ENCODE measurements around the gene SLC25A51.

SLC25A51 gene

DNA sequence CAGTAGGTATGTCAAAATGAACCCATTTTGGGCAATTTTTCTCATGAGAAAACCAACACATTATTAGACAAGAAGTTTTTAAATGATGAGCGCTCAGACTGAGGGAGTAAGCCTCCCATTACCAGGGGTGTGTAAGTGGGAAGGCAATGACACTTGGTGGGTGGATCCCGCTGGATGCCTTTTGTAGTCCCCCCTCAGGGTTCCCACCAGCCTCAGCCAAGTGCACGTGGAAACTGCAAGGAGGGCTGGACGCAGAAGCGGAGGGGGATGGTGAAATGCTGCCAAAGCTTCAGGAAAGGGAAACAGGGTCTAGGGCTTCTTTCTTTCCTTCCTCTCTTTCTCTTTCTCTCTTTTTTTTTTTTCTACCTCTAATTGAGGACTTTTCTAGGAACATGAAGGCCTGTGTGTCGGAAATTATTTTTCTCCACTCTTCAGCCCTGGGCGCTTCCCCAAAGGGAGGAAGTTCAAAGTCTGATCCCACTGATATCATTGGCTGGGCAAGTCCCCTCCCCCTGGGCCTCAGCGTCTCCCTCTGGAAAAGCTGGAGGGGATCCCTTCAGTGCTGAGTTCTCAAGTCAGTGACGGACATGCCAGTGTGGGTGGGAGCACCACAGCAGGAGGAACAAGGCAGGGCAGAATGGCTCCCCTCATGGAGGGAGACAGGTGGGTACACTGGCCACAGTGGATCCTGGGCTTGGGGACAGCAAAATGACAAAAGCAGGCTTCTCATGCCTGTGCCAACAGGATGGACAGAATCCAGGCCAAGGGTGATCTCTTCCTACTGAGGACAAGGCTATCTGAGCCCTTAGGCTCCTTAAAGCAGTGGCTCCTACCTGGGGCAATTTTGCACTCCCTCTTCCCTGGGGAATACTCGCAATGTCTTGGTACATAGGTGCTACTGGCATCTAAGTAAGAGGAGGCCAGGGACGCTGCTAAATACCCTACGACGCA is 23.9 kb upstream of the SLC25A51 start:
- TF ChIP-seq, protein P1, sequence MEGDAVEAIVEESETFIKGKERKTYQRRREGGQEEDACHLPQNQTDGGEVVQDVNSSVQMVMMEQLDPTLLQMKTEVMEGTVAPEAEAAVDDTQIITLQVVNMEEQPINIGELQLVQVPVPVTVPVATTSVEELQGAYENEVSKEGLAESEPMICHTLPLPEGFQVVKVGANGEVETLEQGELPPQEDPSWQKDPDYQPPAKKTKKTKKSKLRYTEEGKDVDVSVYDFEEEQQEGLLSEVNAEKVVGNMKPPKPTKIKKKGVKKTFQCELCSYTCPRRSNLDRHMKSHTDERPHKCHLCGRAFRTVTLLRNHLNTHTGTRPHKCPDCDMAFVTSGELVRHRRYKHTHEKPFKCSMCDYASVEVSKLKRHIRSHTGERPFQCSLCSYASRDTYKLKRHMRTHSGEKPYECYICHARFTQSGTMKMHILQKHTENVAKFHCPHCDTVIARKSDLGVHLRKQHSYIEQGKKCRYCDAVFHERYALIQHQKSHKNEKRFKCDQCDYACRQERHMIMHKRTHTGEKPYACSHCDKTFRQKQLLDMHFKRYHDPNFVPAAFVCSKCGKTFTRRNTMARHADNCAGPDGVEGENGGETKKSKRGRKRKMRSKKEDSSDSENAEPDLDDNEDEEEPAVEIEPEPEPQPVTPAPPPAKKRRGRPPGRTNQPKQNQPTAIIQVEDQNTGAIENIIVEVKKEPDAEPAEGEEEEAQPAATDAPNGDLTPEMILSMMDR (conservative IDR thresholded peaks at IDR 0.05; ENCODE audit: low read length): no peak
- DNase-seq (ENCODE audit: low read depth): no peak
- H3K4me3 ChIP-seq (ENCODE audit: low read length): no peak overlapping the region

DNA sequence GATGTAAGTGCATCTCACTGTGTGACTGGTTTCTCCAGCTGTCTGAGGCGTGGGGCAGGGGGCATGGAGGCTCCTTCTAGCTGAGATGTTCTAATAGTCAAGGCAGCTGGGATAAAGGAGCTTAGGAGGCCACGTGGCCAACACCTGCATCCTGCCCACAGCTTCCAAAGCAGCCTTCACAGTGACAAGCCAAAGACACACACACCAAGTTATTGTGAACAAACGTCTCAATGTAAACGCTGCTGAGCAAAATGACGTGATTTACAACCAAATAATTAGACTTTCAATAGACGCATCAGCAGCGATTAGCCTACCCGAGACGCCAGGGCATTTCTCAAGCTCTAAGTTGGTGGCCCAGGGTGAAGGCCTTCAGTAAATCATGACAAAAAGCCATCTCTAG is 23.2 kb upstream of the SLC25A51 start:
- DNase-seq (ENCODE audit: low read depth): no peak
- H3K4me3 ChIP-seq (ENCODE audit: low read length): no peak overlapping the region
- TF ChIP-seq, protein P1 (conservative IDR thresholded peaks at IDR 0.05; ENCODE audit: low read length): no peak

DNA sequence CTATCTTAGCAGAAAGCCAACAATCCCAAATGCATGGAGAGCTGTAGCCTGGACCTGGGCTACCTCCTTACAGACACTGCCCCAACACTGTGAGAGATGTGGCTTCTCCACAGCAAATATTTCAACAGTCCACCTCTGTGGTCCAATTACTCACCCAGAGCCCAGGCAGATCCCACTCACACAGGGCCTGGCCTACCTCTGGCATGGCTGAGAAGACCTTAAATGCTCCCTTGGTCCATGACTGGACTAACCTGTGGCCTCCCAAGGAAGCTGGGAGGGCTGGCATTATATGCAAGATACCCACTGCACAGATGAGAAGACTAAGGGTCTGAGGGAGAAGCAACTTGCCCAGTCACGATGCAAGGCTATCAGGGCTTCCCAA is 22.8 kb upstream of the SLC25A51 start:
- DNase-seq (ENCODE audit: low read depth): no peak
- TF ChIP-seq, protein P1 (conservative IDR thresholded peaks at IDR 0.05; ENCODE audit: low read length): no peak
- H3K4me3 ChIP-seq (ENCODE audit: low read length): no peak overlapping the region

DNA sequence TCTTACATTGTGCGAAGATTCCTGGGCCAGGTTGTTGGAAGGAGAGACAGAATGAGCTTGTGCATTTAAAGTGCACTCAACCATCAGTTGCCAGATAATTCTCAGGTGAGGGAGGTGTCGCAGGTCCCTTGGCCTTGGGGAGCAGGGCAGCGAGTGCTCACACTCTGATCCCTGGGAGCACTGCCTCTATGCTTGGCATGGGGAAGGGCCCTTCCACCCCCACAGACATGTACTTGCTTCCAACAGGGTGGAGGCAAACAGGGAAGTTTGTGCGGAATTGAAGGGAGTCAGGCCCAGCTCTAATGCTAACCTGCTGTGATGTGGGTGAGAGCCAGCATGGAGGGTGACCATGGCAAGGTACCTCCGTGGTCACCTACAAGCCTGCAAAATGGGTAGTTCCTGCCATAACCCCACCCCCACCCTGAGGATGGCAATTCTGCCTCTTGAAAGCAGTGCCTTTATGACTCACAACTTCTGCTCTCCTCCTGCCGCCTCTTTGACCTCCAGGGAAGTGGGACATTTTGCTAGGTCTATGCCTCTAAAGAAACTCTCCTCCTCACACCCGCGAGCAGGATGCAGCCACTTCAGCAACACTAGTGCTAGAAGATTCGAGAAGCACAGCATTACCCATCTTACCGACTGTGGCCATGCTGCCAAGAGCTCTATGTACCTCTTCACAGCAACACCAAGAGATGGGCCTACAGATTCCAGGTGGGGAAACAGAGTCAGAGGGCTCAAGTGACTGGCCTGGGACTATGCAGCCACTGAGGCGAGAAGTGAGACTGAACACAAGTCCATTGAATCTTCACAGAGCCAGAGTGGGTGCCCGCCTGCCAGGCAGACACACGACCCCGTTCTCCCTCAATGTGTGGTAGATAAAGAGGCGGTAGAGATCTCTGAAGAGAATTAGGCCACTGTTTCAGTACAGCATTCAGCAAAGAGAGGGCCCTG is 22.1 kb upstream of the SLC25A51 start:
- H3K4me3 ChIP-seq (ENCODE audit: low read length): no peak overlapping the region
- DNase-seq (ENCODE audit: low read depth): no peak
- TF ChIP-seq, protein P1 (conservative IDR thresholded peaks at IDR 0.05; ENCODE audit: low read length): no peak

DNA sequence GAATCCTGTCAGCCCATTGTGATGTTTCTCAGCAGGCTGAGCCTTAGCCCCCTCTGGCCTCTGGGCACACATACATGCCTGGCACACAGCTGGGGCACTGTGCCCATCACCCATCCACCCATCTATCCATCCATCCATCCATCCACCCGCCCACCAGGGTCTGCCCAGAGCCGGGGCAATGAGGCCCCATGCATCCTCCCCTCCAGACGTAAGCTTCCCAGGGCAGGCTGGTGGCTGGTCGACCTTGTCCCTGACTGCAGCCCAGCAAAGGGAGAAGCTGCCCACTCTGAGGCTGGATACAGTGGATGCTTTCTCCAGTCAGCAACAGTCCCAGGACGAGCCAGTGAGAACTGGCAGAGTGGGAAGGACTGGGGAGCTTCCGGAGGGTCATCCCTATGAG is 21.1 kb upstream of the SLC25A51 start:
- no peak overlapping the region for H3K4me3 ChIP-seq (ENCODE audit: low read length)
- TF ChIP-seq, protein P1 (conservative IDR thresholded peaks at IDR 0.05; ENCODE audit: low read length): no peak
- DNase-seq (ENCODE audit: low read depth): no peak

DNA sequence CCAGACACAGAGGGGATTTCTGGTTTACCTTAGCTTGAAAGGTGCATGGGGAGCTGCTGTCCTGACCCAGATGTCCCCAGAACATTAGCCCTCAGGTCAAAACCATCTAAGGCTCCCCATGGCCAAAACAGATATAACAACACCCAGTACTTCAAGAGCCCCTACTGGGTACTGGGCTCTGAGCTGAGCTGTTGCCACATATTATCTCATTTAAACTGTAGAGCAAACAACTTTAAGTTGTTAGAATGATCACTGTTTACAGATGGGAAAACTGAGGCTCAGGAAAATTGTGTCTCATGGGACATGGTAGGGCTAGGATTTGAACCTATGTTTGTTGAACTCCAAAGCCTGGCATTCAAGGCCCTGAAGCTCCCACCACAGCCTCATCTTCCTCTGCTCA is 20.6 kb upstream of the SLC25A51 start:
- TF ChIP-seq, protein P1 (conservative IDR thresholded peaks at IDR 0.05; ENCODE audit: low read length): no peak
- DNase-seq (ENCODE audit: low read depth): no peak
- H3K4me3 ChIP-seq (ENCODE audit: low read length): no peak overlapping the region

Data from AG10803 (cell line).